NCI-H446 (cell line): Measurements from ENCODE around the gene GSG1L2.

ENCODE experiments used
- DNase-seq, 2 experiments: peaks; one replicate each; lab custom pipeline; 2025; lab: John Stamatoyannopoulos, UW

Gene GSG1L2

DNA sequence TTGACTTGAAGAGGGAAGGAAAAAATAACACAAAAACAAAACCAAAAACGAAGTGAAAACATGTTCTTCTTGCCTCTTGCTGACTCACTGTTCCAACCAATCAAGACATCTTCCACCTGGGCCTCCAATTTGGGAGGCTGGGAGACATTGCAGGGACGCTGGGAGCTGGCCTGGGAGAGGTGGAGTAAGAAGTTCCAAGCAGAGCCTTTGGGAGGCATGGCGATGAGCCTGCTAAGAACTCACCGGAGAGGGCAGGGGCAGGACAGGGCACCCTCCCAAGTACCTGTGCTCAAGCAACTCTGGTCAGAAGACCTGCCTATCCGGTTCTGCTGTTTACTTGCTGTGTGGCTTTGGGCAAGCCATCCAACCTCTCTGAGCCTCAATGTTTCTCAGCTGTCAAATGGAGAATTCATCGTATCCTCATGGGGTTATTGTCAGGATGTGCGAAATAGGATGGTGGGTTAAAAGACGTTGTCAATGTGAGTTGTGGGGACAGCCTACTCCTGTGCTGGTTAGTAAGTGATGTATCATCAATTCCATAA is 3.0 kb upstream of the GSG1L2 start:
- no peak for DNase-seq

DNA sequence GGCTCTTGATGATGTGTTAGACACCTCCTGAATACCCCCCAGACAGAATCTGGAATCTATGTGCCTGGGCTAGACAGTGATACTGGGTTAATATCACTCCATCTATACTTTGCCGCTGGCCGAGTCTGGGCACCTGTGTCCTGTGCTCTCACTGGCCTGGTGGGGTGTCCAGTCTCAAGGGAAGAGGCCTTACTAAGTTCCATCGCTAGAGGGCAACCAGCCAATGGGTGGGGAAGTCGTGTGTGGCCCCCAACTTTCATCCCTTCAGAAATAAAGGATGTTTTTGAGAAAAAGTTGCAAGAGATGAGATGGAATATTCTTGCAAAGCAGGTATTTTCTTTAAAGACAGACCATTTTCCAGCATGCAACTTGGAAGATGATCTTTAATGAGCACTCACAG is 2.2 kb upstream of the GSG1L2 start:
- DNase-seq, result no peak

GRCh38 chr17:9820448-9820847 is 1.4 kb downstream of the GSG1L2 start:
- no peak for DNase-seq

DNA sequence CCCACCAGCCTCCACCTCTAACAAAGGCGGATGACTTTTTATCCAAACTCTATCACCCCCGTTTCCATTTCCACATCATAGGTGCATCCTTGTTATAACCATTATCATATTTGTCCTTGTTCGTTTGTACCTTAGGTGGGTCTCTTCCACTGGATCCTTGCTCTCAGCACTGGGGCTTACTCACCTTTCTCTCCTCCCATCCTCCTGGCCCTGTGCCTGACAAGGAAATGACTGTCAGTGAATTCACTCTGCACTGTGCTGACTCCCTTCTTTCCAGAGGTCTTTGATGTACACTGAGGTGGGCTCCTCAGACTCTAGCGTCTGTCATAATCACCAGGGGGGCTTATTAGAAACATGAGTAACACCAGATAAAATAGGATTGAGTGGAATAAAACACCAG is 3.1 kb downstream of the GSG1L2 start:
- DNase-seq, result no peak

GRCh38 chr17:9817086-9817485 is 4.8 kb downstream of the GSG1L2 start:
- DNase-seq, result no peak

- DNase-seq, result no peak
These were observed 5.4 kb downstream of the GSG1L2 start for GRCh38 chr17:9816472-9816871.

- DNase-seq, result no peak
These were observed 7.4 kb downstream of the GSG1L2 start for GRCh38 chr17:9814337-9814945.

DNA sequence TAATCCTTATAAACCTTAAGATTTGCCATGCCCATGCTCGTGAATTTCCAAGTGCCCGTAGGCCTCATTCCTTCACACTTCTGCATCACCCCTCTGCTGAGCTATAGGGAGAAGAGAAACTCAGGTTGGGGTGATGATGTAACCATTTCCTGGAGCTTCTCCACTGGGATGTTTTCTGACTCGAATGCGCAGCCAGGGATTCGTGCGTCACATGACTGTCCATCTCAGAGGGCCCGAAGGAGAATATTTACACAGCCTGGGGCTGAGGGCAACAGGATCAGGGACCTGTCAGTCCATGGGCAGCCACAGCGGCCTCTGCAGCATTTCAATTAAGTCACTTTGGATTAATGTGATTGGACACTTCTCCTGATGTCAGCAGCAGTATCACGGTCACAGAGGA is 8.7 kb downstream of the GSG1L2 start:
- no peak for DNase-seq

GRCh38 chr17:9811537-9811936 is 10.3 kb downstream of the GSG1L2 start:
- DNase-seq, result no peak

GRCh38 chr17:9811086-9811485 is 10.8 kb downstream of the GSG1L2 start:
- no peak for DNase-seq

DNA sequence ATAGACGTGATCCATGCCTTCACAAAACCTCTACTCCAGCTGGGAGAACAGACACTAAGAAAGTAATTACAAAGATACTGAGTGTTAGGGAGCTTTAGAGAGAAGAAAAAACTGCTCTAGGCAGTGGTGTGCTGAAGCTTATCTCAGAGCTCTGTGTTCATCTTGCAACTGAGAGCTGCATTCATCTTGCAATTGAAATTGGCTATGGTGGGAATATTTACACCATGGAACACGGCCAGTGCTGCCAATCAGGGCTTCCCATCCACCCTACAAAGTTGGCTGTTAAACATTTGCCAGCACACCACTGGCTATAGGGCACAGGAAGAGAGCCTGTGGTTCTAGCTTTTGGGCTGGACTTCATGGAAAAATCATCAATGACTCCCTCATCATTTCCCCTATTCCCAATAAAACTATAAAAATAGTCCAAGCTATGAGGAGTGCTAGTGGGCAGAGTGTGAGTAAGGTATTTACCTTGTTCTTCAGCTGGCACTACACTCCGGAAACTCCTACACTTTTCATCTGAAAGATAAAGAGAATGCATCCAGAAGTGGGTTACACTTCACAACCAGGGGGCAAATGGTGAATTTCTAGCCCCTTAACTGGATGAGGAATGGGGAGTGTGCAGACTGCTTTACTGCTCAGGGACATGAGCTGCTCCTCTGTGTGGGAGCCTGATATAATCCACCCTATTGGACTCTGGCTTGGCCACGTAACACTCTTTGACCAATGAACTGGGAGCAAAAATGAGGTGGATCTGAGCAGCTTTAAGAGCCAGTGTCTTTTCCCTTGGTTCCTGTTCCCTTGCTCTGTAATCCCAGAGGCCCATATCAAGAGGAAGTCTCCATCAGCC is 11.6 kb downstream of the GSG1L2 start:
- DNase-seq, result no peak

DNA sequence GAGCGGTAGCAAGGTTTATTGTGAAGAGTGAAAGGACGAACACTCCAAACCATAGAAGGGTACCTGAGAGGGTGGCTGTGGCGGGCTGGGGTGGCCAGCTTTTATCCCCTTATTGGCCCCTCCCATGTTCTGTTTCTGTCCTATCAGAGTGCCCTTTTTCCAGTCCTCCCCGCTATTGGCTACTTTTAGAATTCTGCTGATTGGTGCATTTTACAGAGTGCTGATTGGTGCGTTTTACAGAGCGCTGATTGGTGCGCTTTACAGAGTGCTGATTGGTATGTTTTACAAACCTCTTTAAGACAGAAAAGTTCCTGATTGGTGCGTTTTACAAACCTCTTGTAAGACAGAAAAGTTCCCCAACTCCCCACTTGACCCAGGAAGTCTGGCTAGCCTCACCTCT is 12.5 kb downstream of the GSG1L2 start:
- DNase-seq, result no peak

DNA sequence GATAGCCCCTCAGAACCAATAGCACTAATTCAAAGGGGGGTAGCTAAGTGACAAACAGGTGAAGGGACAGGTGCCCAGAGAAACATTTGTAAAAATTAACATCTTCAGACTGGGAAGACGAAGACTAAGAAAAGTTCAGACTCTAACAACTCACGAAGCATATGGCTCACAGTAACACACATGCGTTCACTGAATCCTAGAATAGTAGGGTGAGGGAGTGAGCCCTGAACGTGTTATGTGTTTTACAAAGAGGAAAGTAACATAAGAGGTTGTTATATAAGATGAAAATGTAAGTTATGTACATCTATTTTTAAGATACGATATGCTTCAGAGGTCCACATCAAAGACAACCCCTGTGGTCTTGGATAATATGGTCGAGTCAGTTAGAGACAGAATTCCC is 15.2 kb downstream of the GSG1L2 start:
- DNase-seq, result no peak

DNA sequence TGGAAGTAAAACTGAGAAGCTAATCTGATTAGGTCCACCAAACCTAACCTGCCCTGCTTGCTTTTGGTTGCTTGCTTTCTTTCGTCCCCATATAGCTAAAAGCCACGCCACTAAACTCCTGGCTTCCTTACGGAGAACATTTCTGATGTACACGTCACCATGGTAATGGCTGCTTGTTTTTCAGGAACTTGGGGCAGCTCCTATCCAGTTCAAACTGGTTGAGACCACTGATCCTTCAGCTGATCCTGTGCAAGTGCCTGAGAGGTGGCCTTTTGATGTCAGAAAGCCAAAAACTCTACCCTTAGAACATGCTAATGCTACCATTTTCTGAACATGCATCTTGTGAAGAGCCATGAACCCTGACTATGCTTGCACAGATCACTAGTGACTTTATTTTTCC is 16.1 kb downstream of the GSG1L2 start:
- no peak for DNase-seq

DNA sequence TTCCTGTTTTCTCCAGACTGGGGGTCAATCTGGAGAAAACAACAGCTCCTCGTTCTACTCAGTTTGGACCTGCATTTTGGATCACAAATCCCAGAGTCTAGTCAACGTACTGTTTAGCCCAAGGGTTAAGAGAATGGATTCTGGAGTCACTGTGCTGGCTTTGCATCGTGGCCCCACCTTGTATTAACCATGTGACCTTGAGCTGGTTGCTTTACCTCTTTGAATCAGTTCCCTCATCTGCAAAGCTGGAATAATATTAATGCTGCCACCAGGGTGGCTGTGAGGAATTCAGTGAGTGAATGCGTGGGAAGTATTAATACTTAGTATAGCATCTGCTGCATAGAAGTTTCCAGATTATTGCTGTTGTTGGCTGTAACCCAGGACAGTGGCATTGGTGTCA is 19.2 kb downstream of the GSG1L2 start:
- no peak for DNase-seq

DNA sequence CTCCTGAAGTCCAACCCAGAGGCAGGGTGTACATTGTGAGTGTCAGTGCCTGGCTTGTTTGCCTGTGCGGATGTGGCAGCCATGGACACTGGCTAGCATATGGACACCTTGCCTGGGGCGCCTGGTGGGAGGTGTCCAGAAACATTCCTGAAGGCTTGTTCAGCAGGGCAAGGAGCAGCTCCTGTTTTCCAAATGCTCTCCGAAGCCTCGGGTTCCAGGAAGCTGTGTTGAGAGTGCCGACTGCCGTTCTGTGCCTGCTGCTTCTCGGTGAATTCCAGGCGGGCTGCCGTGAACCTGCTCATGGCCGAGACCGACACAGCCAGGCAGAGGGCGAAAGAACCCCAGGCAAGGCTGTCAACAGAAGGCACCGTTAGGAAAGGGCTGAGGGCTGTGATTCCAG is 19.6 kb downstream of the GSG1L2 start:
- DNase-seq, result no peak

DNA sequence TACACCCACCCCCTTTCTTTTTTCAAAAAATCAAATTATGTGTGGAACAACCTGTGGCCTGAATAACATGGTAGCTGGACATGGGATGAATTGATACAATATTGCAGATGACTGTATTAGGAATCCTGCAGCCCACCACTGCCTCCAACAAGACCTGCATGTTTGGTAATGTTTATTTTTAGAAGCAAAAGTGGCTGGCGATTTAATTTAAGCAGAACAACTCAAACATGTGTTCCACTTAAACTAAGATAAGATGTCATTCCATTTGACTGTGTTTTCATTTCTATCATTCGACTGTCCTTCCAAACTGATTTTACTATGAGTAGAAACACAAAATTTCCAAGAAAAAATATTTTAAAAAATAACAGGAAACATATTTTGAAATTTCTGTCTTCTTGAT is 20.4 kb downstream of the GSG1L2 start:
- no peak for DNase-seq

GRCh38 chr17:9798724-9799123 is 23.2 kb downstream of the GSG1L2 start:
- DNase-seq, result no peak

DNA sequence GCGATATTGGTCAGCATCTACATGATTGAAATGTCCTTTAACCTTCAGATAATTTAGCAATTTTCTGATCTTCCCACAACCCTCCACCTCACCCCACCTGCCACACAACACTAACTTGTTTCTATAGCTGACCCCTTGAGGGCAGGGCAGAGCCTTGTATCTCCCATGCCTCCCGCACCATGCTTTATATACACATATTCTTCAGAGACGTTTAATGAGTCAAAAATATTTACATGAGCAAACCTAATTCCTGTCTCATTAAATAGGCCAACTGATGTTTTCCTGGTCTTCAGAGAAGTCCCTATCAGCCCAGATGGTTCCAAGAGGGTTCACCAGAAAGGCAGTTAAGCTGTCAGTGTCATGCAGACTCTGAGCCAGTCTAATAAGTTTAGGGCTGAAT is 23.9 kb downstream of the GSG1L2 start:
- DNase-seq, result no peak

DNA sequence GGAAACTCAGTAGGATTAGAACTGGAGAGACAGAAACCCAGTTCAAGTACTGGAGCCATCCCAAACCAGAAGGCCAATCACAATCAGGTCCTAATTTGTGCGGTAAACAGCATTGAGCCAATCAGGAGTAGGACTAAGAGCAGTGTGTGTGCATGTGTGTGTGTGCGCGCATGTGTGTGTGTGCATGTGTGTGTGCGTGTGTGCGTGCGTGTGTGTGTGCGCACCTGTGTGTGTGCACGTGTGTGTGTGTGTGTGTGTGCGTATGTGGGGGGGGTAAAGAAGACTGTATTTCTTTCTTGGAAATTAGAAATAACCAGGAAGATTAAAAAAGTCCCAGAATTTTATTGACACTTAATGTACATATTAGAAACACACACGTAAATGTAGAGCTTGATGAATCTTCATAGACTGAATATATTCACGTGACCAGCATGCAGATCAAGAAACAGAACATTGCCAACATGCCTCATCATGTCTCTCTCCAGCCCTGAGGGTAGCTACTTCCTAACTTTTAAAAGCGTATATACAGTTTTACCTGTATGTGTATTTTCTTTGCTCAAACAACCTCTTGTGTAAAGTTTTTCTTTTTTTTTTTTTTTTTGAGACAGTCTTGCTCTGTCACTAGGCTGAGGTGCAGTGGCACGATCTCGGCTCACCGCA is 29.6 kb downstream of the GSG1L2 start:
- DNase-seq, result no peak

- no peak for DNase-seq
These were observed 30.7 kb downstream of the GSG1L2 start, which contains the start of gene DHRS7C for GRCh38 chr17:9790889-9791876. Gene DHRS7C, minus strand, starts transcription at chr17:9791592. Its CDS starts 308 bp downstream, at chr17:9791284.

GRCh38 chr17:9790316-9790715 is 31.6 kb downstream of the GSG1L2 start:
- no peak for DNase-seq
